OCI-LY7 (cell line): ENCODE data around the gene STOM. TPM values are rescaled to one million over a fixed set of nuclear protein-coding genes. Genes with fewer than 3 reads are reported as not detected.

Experiments
- BruUV-seq: library from RNA; stranded (reverse); fragments of 400-500 nt; replicated peaks from 2 replicates; lab custom pipeline; 2021; lab: Mats Ljungman, UMichigan
- CTCF ChIA-PET: fragments of 300-600 bp; sonication (Branson Sonifier 250); formaldehyde crosslinking; loops from one replicate; lab custom pipeline; 2022; ENCODE audit warnings: antibody characterized with exemption; ENCODE audit not compliant: unreplicated experiment; lab: Charles Lee
- POLR2A ChIA-PET: fragments of 300-600 bp; sonication (Branson Sonifier 250); formaldehyde crosslinking; loops from one replicate; lab custom pipeline; 2022; ENCODE audit warnings: antibody characterized with exemption; lab: Charles Lee
- DNase-seq: peaks from one replicate; pipeline ENCODE4 v3.0.0-alpha.2; 2015; ENCODE audit warnings: low spot score
- H2AFZ ChIP-seq: fragments of 200-600 bp; sonication (generic), shearing (Covaris generic); 2 replicates; pipeline ENCODE4 v1.6.1; 2014; ENCODE audit warnings: mild to moderate bottlenecking, antibody characterized with exemption, low read length, moderate library complexity
- H3K27ac ChIP-seq: fragments of 200-600 bp; sonication (generic); 2 replicates; pipeline ENCODE4 v1.5.1; 2014; ENCODE audit warnings: mixed run types, low read depth, mild to moderate bottlenecking, moderate library complexity, low read length, inconsistent platforms; ENCODE audit not compliant: poor library complexity, severe bottlenecking
- H3K36me3 ChIP-seq: fragments of 200-600 bp; sonication (generic); 2 replicates; pipeline ENCODE4 v1.6.1; 2014; ENCODE audit warnings: mild to moderate bottlenecking, antibody characterized with exemption, low read length, moderate library complexity, mixed read lengths; ENCODE audit not compliant: insufficient read depth
- H3K4me1 ChIP-seq: fragments of 200-600 bp; sonication (generic); 2 replicates; pipeline ENCODE4 v1.5.1; 2014; ENCODE audit warnings: mild to moderate bottlenecking, low read length; ENCODE audit not compliant: insufficient read depth, poor library complexity, severe bottlenecking
- H3K4me2 ChIP-seq: fragments of 200-600 bp; sonication (generic); 2 replicates; pipeline ENCODE4 v1.6.1; 2014; ENCODE audit warnings: mild to moderate bottlenecking, low read length
- H3K4me3 ChIP-seq: fragments of 200-600 bp; sonication (generic); 2 replicates; pipeline ENCODE4 v1.5.1; 2014; ENCODE audit warnings: mild to moderate bottlenecking, low read depth, low read length; ENCODE audit not compliant: poor library complexity, severe bottlenecking
- H3K79me2 ChIP-seq: fragments of 200-600 bp; sonication (generic); 2 replicates; pipeline ENCODE4 v1.6.1; 2016; ENCODE audit warnings: low read depth, mild to moderate bottlenecking, low read length, moderate library complexity, mixed read lengths; ENCODE audit not compliant: insufficient read depth
- H3K9me2 ChIP-seq: fragments of 200-600 bp; sonication (generic); 2 replicates; pipeline ENCODE4 v1.6.1; 2016; ENCODE audit warnings: mild to moderate bottlenecking, low read length, mixed read lengths; ENCODE audit not compliant: insufficient read depth
- H3K9me3 ChIP-seq: fragments of 200-600 bp; sonication (generic); 2 replicates; pipeline ENCODE4 v1.6.1; 2014; ENCODE audit warnings: mild to moderate bottlenecking, mixed run types, low read length, mixed read lengths
- H4K20me1 ChIP-seq: fragments of 200-600 bp; sonication (generic); 2 replicates; pipeline ENCODE4 v1.6.1; 2014; ENCODE audit warnings: mild to moderate bottlenecking, antibody characterized with exemption, low read length, moderate library complexity, mixed read lengths; ENCODE audit not compliant: insufficient read depth
- CTCF ChIP-seq: fragments of 200-600 bp; sonication (generic); conservative IDR thresholded peaks from 2 replicates; pipeline ENCODE4 v1.5.1; 2014; ENCODE audit warnings: mild to moderate bottlenecking, antibody characterized with exemption, low read length, moderate library complexity, mixed read lengths
- EZH2phosphoT487 ChIP-seq: fragments of 200-600 bp; sonication (generic); IDR thresholded peaks from 2 replicates; pipeline ENCODE4 v1.6.1; 2018; ENCODE audit warnings: low read depth, borderline replicate concordance, mild to moderate bottlenecking, mixed run types, antibody characterized with exemption, low read length, moderate library complexity, mixed read lengths
- intact Hi-C: fragments of 100-400 bp; cut with micrococcal nuclease; formaldehyde crosslinking; loops from one replicate; pipeline ENCODE4 v1.10.0; 2022; ENCODE audit not compliant: unreplicated experiment
- total RNA-seq, 2 experiments: library from RNA; depleted of rRNA in 1 of 2; stranded (reverse); fragments of >200 nt in 1 of 2; shearing (Covaris generic) in 1 of 2; gene quantifications; 2 replicates each; pipeline ENCODE4 v1.2.3, GENCODE V29; 2014 to 2022

Gene STOM
- total RNA-seq, 2 experiments from 2014 or later, result 5.7 to 7.3 TPM

GRCh38 chr9:121328876-121329681 lies 41.0 kb downstream of the STOM start:
- TF ChIP-seq EZH2phosphoT487 (no peak), CTCF (0 out of 2 replicates have a peak, but pooled peaks have one; percentile 26)
- Histone ChIP-seq H2AFZ (no peak overlapping the region), H3K36me3 (no peaks in the 10 kb centered on the region), H3K79me2 (no peaks in the 10 kb centered on the region), H3K9me3 (no peaks in the 10 kb centered on the region), H3K27ac (no peak overlapping the region), H3K4me2 (no peak overlapping the region), H3K4me3 (no peak overlapping the region), H3K4me1 (no peaks in the 10 kb centered on the region), H3K9me2 (no peaks in the 10 kb centered on the region), H4K20me1 (no peaks in the 10 kb centered on the region)
- intact Hi-C loops, result no loop called here
- BruUV-seq, result no TSS peak
- ChIA-PET POLR2A (no interaction called here), CTCF (no interaction called here)
- no peak for DNase-seq

- Histone ChIP-seq H4K20me1 (no peaks in the 10 kb centered on the region), H3K4me1 (no peaks in the 10 kb centered on the region), H3K9me2 (no peaks in the 10 kb centered on the region), H3K4me2 (no peak overlapping the region), H3K9me3 (no peaks in the 10 kb centered on the region), H2AFZ (no peak overlapping the region), H3K27ac (no peak overlapping the region), H3K79me2 (no peaks in the 10 kb centered on the region), H3K36me3 (no peaks in the 10 kb centered on the region), H3K4me3 (no peak overlapping the region)
- intact Hi-C loops, result no loop called here
- POLR2A ChIA-PET, result no interaction called here
- CTCF ChIA-PET, result no interaction called here
- no peak for TF ChIP-seq CTCF
- no peak for TF ChIP-seq EZH2phosphoT487
- no TSS peak for BruUV-seq
- no peak for DNase-seq
These were observed 41.6 kb downstream of the STOM start for GRCh38 chr9:121328476-121328875.
